Left forelimb (tissue), 1 donor: ENCODE data around the gene ABCA4.
"Not testable (repeated sequence)": the region's sequence is repeated elsewhere in the genome, so short reads cannot be mapped to it uniquely, and the experiment has no call there.

ENCODE experiments used
- DNase-seq: peaks from one replicate; pipeline ENCODE4 v3.0.0-alpha.2; 2018; ENCODE audit warnings: low spot score

ABCA4 gene

DNA sequence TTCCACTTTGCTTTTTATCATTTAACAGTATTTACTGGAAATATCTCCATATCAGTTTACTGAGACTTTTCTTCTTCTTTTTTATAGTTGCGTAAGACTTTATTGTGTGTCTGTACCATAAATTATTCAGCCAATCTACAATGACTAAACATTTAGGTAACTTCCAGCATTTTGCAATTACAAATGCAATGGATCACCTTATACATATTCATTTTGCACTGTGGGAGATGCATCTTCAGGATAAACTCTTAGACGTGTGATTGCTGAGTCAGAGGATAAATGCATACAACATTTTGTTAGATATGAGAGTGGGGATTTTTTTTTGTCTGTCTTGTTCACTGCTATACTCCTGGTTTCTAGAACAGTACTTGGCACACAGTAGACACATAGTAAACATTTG, 116.0 kb downstream of the ABCA4 start:
- DNase-seq: no peak

DNA sequence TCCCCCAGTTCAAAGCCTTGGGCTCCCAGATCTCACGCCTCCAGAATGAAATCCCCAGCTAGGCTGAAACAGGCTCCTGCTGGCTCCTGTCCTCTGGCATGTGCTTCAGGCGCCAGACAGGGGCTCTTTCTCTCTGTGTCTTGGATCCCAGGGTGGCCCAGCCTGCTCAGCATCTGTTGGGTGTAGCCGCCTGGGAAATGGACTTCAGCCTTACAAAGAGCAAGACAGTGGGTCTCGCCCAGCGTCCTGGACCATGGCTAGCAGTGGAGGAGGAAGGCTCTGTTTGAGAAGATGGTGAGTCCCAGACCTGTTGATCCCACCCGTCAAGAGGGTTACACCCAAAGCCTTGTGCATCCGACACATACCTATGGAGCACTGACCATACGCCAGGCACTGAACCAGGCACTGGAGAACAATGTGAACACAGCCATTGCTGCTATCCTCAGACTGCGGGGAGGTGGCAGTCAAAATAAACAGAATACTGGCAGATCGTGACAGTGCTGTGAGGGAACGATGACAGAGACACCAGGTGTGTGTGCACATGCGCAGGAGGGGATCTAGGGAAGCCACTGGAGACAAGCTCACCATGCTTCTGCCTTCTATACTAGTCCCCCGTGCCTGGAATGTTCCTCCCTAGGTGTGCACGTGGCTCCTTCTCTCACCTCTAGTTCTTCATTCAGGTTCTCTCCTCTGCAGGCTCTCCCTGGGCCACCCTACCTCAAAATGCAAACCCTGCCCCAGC, 118.7 kb downstream of the ABCA4 start:
- DNase-seq: peak; percentile 18

GRCh38 chr1:94001397-94002045, 119.4 kb downstream of the ABCA4 start:
- peak; percentile 54 for DNase-seq

DNA sequence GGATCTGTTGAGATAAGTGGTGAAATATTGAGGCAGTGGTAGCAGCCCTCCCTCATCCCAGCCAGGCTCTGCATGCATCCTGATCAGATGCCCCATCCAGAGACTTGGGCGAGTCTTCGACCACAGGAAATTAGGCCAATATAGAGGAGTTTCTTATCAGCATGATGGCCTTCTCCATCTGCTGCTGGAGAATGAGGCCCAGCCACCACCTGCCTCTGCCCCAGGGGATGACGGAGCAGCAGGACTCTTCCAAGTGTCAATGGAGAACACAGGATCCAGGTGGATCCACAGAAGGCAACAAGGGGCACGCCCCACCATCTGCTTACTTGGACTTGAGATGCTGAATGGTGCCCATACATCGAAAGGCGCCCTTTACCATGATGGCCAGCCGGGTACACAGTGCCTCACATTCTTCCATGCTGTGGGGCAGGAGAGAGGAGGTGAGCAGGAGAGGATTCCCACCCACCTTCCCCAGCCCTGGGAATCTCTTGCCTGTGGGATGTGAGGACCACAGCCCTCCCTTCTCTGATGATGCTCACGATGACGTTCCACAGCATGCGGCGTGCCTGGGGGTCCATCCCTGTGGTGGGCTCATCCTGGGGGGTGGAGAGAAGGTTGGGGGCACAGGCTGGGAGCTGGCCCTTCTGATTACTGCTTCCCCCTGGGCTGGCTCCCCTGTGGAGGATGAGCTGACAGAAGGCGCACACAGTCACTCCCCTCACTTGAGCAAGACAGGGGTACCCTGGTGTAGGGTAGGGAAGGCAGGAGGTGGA, 120.3 kb downstream of the ABCA4 start:
- peak; percentile 34 for DNase-seq

GRCh38 chr1:93999840-94000415, 121.0 kb downstream of the ABCA4 start:
- peak; percentile 8 for DNase-seq

GRCh38 chr1:93998532-93998931, 122.4 kb downstream of the ABCA4 start:
- DNase-seq: not testable (repeated sequence)

DNA sequence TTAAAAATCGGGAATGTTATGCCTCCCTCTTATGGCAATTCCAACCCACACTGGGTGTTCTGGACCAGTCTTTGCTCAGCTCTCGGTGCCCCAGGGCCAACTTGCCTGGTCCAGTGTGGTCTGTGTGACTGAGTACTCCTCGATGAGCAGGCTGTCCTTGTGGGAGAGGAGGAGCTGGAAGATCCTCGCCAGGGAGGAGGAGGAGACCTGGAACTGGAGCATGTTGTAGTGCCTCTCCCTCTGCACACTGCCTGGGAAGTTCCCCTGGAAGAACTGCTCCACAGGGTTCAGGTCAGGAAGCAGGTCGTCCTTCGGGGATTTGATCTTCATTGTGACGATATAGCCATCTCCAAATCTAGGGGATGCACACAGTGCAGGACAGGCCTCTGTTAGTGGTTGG, 123.2 kb downstream of the ABCA4 start:
- DNase-seq: no peak

GRCh38 chr1:93995837-93996536, 125.0 kb downstream of the ABCA4 start:
- peak; percentile 51 for DNase-seq

GRCh38 chr1:93993731-93994130, 127.2 kb downstream of the ABCA4 start:
- no peak for DNase-seq

DNA sequence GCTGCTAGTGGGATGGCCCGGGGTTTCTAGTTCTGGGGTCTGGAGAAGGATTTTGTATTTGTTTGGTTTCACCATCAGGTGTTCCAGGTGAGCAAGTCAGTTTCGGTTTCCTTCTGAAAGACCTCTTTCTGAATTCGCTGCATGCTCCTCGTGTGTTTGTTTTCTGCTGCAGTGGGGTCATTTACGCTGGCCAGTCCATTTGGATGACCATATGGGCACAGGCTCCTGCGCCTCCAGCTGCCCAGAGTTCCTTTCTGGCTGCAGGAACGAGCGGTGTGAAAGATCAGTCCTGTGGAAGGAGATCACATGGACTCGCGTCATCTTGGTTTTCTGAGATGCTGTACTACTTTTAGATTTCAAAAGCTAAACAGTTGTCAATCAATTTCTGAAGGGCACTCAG, 128.0 kb downstream of the ABCA4 start:
- no peak for DNase-seq

- DNase-seq: no peak
Observed at GRCh38 chr1:93992190-93992589, 128.8 kb downstream of the ABCA4 start.

GRCh38 chr1:93991271-93991670, 129.7 kb downstream of the ABCA4 start:
- DNase-seq: no peak

DNA sequence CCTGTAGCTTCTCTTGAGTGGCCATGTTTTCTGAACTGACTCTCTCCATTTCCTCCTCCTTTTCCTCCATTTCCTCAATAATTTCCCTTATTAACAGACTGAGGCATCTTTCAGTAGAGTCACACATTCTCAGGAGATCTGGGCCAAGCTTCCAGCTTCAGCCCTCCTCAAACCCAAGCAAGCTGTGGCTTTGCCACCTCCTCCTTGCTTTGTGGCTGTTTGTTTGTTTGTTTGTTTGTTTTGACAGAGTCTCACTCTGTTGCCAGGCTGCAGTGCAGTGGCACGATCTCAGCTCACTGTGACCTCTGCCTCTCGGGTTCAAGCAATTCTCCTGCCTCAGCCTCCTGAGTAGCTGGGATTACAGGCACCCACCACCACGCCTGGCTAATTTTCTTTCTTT, 130.5 kb downstream of the ABCA4 start:
- not testable (repeated sequence) for DNase-seq

DNA sequence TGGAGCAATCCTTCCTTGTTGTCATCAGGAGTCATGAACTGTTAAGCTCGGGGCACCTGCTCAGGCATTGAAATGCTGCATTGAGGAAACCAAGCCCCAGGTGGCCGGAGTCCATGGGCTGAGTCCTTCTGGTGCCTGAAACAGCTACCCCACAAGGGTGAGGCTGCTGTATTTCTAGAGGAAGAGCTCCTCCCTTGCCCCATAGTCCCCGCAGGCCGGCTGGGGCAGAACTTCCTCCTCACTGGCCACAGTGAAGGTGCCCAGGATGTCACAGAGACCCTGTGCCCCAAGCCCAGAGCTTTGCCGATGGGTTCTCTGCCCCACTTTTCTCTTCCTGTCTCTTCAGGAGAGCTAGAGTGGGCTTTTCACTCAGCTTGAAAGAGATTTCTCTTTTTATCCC, 130.9 kb downstream of the ABCA4 start:
- DNase-seq: no peak

- no peak for DNase-seq
Observed at GRCh38 chr1:93989601-93990000, 131.3 kb downstream of the ABCA4 start.

DNA sequence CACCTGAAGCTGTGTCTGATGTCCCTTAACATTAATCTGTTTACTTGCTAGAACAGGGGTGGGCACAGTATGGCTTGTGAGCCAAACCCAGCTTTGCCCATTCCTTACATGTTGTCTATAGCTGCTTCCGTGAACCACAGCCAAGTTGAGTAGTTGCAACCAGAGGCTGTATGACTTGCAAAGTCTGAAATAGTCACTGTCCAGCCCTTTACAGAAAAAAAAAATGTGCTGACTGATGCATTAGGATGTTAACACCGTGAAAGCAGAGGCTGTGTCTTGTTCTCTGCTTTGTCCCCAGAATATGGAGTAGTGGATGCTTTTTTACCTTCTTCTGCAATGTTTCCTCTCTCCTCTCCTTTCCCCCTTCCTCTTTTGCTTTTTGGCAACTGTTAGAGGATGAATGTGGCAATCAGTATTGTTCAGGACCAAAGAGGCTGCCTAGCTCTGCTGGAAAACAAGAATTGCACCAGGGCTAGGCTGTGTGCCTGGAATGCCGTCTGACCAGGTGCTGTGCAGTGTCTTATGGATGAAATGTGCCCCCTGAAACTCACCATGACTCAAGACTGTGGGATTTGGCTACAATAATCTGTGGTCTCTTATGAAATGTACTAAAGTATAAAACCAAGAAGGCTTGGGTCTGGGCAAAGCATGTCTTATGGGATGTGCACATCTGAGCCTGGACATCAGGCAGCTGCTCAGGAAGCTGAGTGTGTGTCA, 132.2 kb downstream of the ABCA4 start:
- no peak for DNase-seq

DNA sequence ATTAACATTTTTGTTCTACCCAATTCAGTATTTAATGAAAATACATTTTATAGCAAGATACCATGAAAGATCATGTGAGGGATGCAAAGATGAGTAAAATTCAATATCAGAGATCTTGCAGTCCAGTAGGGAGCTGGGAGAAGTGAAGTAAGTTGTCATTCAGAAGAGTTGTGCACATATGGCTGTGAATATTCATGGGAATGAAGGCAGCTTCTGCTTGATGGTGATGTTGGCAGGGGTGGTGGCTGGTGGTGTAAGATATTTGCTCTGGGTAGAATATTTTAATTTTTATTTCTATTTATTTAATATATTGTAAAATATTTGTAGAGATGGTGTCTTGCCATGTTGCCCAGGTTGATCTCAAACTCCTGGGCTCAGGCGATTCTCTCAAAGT, 139.7 kb downstream of the ABCA4 start:
- no peak for DNase-seq

DNA sequence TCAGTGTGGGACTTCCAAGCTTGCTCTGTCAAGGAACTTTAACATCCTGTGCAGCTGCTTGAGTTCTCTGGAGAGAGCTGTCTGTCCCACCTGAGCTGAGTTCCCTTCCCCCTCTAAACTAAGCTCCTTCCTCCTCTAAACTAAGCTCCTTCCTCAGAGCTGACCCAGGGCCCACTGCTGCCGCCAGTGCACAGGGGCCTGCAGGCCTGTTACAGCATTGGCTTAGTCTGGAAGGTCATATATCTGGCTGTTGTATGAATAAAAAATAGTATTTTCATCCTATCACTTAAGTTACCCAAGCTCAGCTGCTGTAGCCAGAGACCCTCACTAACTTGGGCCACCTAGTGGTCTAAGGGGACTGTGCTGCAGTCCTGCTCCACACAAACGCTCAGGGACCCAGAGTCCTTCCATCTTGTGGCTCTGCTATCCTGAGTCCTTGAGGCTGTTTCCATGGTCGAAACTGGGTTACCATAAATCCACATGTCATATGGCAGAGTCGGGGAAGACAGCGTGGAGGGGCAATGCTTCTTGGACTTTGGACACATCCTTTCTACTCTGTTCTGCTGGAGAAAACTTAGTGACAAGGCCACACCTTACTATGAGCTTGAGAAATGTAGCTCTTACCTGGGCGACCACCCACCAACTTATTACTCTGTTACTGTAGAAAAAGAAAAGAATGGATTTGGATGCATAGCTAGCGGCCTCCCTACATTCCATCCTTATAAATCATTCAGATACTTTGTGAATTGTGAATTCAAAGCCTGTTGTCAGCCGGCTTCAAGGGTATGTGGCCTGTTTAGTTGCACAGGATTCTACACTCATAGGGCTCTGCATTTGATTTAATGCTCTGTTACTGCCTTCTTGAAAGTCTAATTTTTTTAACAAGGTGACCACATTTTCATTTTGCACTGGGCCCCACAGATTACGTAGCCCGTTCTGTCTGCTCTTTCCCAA, 140.4 kb downstream of the ABCA4 start:
- DNase-seq: no peak

GRCh38 chr1:93979718-93980319, 141.1 kb downstream of the ABCA4 start:
- DNase-seq: peak; percentile 76
